Left ventricle myocardium inferior (tissue), 1 donor: Measurements from ENCODE around the gene PCARE. TPM values are rescaled to one million over a fixed set of nuclear protein-coding genes. Genes with fewer than 3 reads are reported as not detected.

ENCODE experiments used
- DNase-seq: peaks from one replicate; pipeline ENCODE4 v3.0.0-alpha.2; 2020
- H3K27ac ChIP-seq: fragments of 200-600 bp; replicated peaks from 2 replicates; pipeline ENCODE4 v1.8.0; 2021
- H3K27me3 ChIP-seq: fragments of 200-600 bp; 2 replicates; pipeline ENCODE4 v1.8.0; 2021; ENCODE audit warnings: low read depth
- H3K36me3 ChIP-seq: fragments of 200-600 bp; 2 replicates; pipeline ENCODE4 v1.8.0; 2021
- H3K4me1 ChIP-seq: fragments of 200-600 bp; 2 replicates; pipeline ENCODE4 v1.8.0; 2021
- H3K4me3 ChIP-seq: fragments of 200-600 bp; 2 replicates; pipeline ENCODE4 v1.8.0; 2021; ENCODE audit warnings: mild to moderate bottlenecking, moderate library complexity
- H3K9me3 ChIP-seq: fragments of 200-600 bp; replicated peaks from 2 replicates; pipeline ENCODE4 v1.8.0; 2021
- CTCF ChIP-seq: fragments of 200-600 bp; IDR thresholded peaks from 2 replicates; pipeline ENCODE4 v1.8.0; 2021; ENCODE audit warnings: antibody characterized with exemption, mild to moderate bottlenecking, borderline replicate concordance
- intact Hi-C: fragments of 100-400 bp; cut with micrococcal nuclease; formaldehyde crosslinking; loops from one replicate; pipeline ENCODE4 v1.11.0; 2022
- total RNA-seq: library from RNA; stranded (reverse); fragmentation: NEBNext Ultra II Directional; extraction: Animal tissue kit (Norgen Biotek cat#: 25700); gene quantifications from one replicate; pipeline ENCODE4 v1.2.1, GENCODE V29; 2021
- donor health status: DM: no; HTN: yes; CAD: no; lungs with severe emphysema.

Gene PCARE
- total RNA-seq, 1 donor from 2014 or later, result 0.74 TPM

GRCh38 chr2:29064746-29065067 is 9.6 kb downstream of the PCARE start:
- intact Hi-C loops, result no loop called here
- H3K27me3 ChIP-seq, result no peaks in the 10 kb centered on the region
- H3K27ac ChIP-seq, result peak overlapping the region; percentile 42
- H3K36me3 ChIP-seq, result no peaks in the 10 kb centered on the region
- no peak overlapping the region for H3K4me3 ChIP-seq
- no peak for TF ChIP-seq CTCF
- H3K4me1 ChIP-seq, result peaks cover 12% of the 10 kb centered on the region
- DNase-seq, result no peak
- no peaks in the 10 kb centered on the region for H3K9me3 ChIP-seq

GRCh38 chr2:29064346-29064715 is 10.0 kb downstream of the PCARE start:
- Histone ChIP-seq H3K27ac (no peak overlapping the region), H3K9me3 (no peaks in the 10 kb centered on the region), H3K4me3 (no peak overlapping the region), H3K27me3 (no peaks in the 10 kb centered on the region), H3K36me3 (no peaks in the 10 kb centered on the region), H3K4me1 (peaks cover 12% of the 10 kb centered on the region)
- intact Hi-C loops, result no loop called here
- no peak for TF ChIP-seq CTCF
- no peak for DNase-seq

- TF ChIP-seq CTCF, result no peak
- intact Hi-C loops, result no loop called here
- DNase-seq, result no peak
- no peak overlapping the region for H3K27ac ChIP-seq
- H3K9me3 ChIP-seq, result no peaks in the 10 kb centered on the region
- H3K4me3 ChIP-seq, result no peak overlapping the region
- no peaks in the 10 kb centered on the region for H3K27me3 ChIP-seq
- no peaks in the 10 kb centered on the region for H3K36me3 ChIP-seq
- H3K4me1 ChIP-seq, result peaks cover 12% of the 10 kb centered on the region
Measured at GRCh38 chr2:29063646-29064345, 10.5 kb downstream of the PCARE start.

GRCh38 chr2:29063056-29063455 is 11.3 kb downstream of the PCARE start:
- DNase-seq, result no peak
- Histone ChIP-seq H3K9me3 (no peaks in the 10 kb centered on the region), H3K27me3 (no peaks in the 10 kb centered on the region), H3K4me3 (no peak overlapping the region), H3K36me3 (no peaks in the 10 kb centered on the region), H3K4me1 (peaks cover 12% of the 10 kb centered on the region), H3K27ac (no peak overlapping the region)
- intact Hi-C loops, result no loop called here
- TF ChIP-seq CTCF, result no peak

- no peak for DNase-seq
- H3K27ac ChIP-seq, result no peak overlapping the region
- no peak overlapping the region for H3K4me3 ChIP-seq
- H3K36me3 ChIP-seq, result no peaks in the 10 kb centered on the region
- H3K27me3 ChIP-seq, result no peaks in the 10 kb centered on the region
- no peak for TF ChIP-seq CTCF
- no peaks in the 10 kb centered on the region for H3K9me3 ChIP-seq
- H3K4me1 ChIP-seq, result peaks cover 12% of the 10 kb centered on the region
- intact Hi-C loops, result no loop called here
Measured at GRCh38 chr2:29062371-29062770, 12.0 kb downstream of the PCARE start.

GRCh38 chr2:29061616-29062015 is 12.7 kb downstream of the PCARE start:
- Histone ChIP-seq H3K4me1 (peaks cover 12% of the 10 kb centered on the region), H3K27ac (no peak overlapping the region), H3K4me3 (no peak overlapping the region), H3K9me3 (no peaks in the 10 kb centered on the region), H3K36me3 (no peaks in the 10 kb centered on the region), H3K27me3 (no peaks in the 10 kb centered on the region)
- intact Hi-C loops, result no loop called here
- DNase-seq, result no peak
- TF ChIP-seq CTCF, result no peak
